IPS-20b (cell line): ENCODE measurements around the gene KRCC1.
"Not testable (repeated sequence)": the region's sequence is repeated elsewhere in the genome, so short reads cannot be mapped to it uniquely, and the experiment has no call there.

Source experiments
- H3K27ac ChIP-seq: one replicate; pipeline ENCODE4 v1.5.1; 2013; ENCODE audit warnings: low read length
- H3K27me3 ChIP-seq: 2 replicates; pipeline ENCODE4 v1.6.1; 2013; ENCODE audit warnings: mild to moderate bottlenecking, low read length, inconsistent platforms; ENCODE audit not compliant: insufficient read depth
- H3K36me3 ChIP-seq: 2 replicates; pipeline ENCODE4 v1.6.1; 2013; ENCODE audit warnings: low read depth, mild to moderate bottlenecking, inconsistent platforms, low read length, moderate library complexity; ENCODE audit not compliant: insufficient read depth
- H3K4me1 ChIP-seq: 2 replicates; pipeline ENCODE4 v1.6.1; 2013; ENCODE audit warnings: mild to moderate bottlenecking, control low read depth, inconsistent platforms, low read length, moderate library complexity; ENCODE audit not compliant: insufficient read depth
- H3K4me3 ChIP-seq: 2 replicates; pipeline ENCODE4 v1.5.1; 2013; ENCODE audit warnings: mild to moderate bottlenecking, low read length, inconsistent platforms
- H3K9ac ChIP-seq: 2 replicates; pipeline ENCODE4 v1.6.1; 2013; ENCODE audit warnings: low read depth, mild to moderate bottlenecking, inconsistent platforms, low read length, moderate library complexity
- H3K9me3 ChIP-seq: 2 replicates; pipeline ENCODE4 v1.6.1; 2013; ENCODE audit warnings: mild to moderate bottlenecking, low read depth, low read length, inconsistent platforms; ENCODE audit not compliant: insufficient read depth

KRCC1 gene

DNA sequence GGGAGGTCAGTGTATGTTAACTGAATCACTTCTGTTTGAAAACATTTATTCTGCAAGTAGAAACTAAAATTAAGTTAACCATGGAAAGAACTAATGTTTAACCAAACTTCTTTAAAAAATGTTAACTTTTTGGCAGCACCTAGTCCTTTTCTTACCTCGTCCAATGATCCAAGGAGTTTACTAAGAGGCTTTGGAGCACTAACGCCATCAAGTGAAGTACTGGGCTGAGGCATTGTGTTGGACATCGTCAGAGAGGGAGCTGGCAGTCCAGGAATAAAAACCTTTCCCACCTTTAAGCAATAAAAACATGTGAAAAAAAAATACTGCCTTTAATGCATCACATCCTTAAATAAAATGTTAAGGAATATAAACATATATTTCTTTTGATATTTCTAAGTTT is 63.0 kb downstream of the KRCC1 start:
- H3K4me1 ChIP-seq, H3K36me3 ChIP-seq, H3K9me3 ChIP-seq, H3K27me3 ChIP-seq, H3K4me3 ChIP-seq, H3K27ac ChIP-seq, H3K9ac ChIP-seq: not testable (repeated sequence)

GRCh38 chr2:87987473-87987872 is 68.1 kb downstream of the KRCC1 start:
- not testable (repeated sequence) for H3K9me3 ChIP-seq, H3K27ac ChIP-seq

DNA sequence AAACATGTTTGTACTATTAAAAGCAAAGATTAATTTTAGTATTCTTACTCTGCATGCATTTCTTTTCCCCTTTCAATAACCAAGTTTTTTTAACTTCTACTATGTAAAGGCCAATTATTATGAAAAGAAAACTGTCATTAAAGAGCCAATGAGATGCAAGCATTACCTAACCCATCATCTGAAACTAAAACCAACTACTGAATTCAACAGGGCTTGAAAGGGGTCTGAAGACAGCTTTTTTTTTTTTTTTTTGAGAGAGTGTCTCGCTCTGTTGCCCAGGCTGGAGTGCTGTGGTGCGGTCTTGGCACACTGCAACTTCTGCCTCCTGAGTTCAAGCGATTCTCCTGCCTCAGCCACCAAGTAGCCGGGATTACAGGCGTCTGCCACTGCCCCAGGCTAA is 69.7 kb downstream of the KRCC1 start:
- H3K4me3 ChIP-seq, H3K27ac ChIP-seq, H3K27me3 ChIP-seq, H3K9ac ChIP-seq, H3K9me3 ChIP-seq, H3K36me3 ChIP-seq, H3K4me1 ChIP-seq: not testable (repeated sequence)

More at GRCh38 chr2:87987473-87987872, 68.1 kb downstream of the KRCC1 start:
- H3K4me1 ChIP-seq, H3K27me3 ChIP-seq, H3K4me3 ChIP-seq, H3K36me3 ChIP-seq, H3K9ac ChIP-seq: not testable (repeated sequence)

DNA sequence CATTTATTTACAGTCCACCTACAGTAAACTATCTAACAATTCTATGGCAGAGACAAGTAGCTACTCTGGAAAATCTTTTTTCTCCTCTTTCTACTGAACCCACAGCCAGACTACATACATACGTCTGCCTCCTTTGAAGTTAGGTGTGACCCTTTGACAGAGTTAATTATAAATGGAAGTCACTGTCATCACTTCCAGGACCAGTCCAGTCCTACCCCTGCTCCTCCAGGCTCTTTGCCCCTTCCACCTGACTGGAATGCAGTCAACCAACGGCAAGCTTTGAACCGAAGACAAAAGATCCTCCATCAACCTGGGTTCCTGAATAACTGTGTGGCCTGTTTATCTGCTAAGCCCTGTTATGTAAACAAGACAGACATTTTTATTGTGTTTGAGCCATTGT is 74.4 kb downstream of the KRCC1 start:
- not testable (repeated sequence) for H3K27me3 ChIP-seq, H3K9me3 ChIP-seq, H3K4me3 ChIP-seq, H3K36me3 ChIP-seq, H3K4me1 ChIP-seq, H3K27ac ChIP-seq, H3K9ac ChIP-seq
